HG03571 (cell line): ENCODE measurements around the gene SETBP1.

Experiments
- ATAC-seq: cut with Tn5 transposase; IDR thresholded peaks from one replicate; pipeline ENCODE4 v1.9.1; 2021; ENCODE audit not compliant: unreplicated experiment

SETBP1 gene

DNA sequence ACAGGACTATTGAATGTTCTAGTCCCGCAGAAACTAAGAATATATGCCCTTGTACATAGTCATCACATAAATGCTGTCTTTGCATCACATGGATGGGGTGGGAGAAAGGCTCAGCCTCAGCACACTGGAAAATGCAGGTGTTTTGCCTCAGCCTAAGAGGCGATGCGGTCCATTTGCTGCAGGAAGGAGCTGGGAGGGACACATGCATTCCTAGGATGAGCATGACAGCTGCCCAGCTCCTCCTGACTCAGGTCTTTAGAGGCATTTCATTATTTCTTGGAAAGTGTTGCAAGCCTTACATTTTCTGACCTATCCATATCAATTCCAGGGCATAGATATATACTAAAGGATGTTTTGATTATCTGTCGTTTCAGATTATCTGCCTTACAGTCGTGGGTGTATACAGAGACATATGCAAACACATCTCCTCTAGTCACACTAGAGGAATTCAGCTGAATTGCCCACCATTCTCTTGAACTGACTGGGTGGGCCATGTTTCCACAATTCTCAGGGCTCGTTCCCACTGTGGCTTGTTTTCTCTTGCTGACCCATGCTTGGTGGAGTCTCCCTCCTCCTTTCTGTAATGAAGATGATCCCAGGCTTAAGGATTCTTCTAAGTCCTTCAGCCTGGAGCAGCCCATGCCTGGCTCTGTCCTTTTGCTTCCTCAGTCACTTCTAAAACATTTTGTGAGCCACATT, 156.9 kb downstream of the SETBP1 start:
- no peak for ATAC-seq

- ATAC-seq, result peak; percentile 98
Measured at GRCh38 chr18:44838971-44839666, 158.4 kb downstream of the SETBP1 start.

GRCh38 chr18:44840058-44840790, 159.5 kb downstream of the SETBP1 start:
- ATAC-seq, result no peak

DNA sequence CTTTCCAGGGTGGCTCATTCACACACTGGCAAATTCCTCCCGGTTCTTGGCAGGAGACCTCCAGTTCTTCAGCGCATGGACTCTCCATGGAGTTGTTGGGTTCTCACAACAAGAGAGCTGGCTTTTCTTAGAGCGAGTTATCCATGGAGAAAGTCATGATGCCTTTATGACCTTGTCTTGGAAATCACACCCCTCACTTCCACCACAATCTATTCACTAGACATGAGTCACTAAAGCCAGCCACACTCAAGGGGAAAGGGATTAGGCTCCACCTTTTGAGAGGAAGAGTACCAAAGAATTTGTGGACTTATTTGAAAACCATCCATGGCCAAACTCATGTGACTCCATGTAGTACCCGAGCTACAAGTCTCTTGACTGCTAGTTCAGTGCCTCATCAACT, 160.5 kb downstream of the SETBP1 start:
- ATAC-seq, result no peak

DNA sequence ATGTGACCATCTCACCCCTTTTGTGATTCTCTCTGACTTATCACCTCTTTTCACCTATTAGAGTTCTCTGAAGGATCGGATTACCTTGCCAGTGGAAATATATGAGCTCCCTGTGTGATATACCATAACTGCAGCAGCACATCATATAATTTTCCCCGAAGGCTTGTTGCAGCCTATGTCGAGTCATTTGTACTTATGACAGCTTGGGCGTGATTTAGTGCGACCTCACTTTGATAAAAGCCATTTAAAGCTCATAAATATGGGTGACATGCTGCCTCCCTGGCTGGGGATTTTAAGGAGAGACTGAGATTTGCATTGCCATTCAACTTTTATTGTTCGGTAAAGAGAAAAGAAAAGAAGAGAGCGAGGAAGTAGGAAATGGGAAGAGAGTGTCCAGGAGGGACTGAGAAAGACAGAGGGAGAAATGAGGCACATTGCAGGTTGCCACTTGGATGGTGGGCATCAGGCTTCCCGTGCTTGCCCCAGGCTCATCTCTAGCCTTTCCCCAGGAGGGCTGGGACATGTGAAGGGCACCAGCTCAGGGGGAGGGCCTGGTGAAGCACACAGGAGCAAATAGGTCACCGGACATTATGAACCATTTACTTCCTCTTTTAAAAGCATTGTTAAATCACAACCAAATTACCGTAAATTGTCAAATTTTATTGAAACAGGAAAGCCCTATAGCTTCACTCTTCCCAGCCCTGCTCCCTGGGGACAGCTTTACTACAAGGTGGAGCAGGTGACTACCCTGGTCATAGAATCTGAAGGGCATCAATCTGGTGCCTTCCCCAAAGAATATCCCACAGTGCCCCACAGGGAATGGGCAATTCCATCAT, 161.3 kb downstream of the SETBP1 start:
- no peak for ATAC-seq

DNA sequence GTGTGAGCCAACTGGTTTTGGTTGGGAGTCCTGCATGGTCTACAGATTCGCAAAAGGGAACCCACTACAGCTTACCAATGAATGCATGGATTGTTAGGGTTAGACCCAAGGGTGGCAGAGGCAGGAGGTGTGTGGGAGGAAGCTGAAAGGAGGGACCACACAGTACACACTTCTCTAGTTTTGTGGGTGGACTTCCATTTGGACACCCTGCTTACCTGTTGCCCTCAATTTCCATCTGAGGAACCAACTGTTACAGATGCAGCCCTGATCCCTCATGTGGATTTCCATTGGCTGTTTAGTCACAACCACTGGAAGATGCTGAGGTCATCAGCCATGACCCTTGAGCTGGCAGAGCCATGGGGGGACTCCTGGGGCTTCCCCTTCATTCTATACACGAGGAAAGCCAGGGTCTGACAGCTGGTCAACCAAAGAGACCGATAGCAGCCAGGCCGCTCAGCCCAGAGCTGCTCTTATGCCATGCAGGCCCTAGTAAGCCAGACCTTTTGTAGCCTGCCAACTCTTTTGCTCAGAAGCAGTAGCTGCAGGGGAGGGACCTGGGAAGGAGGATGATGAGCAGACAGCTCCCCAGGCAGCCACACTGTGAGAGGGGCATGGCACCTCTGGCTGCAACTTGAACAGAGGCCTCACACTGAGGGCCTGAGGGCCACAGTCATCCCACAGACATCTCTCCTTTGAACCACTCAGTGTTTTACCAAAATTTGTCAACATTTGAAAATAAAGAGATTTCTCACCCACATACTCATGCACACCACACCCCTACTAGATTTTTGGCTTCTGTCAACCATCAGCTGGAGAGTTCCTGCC, 162.1 kb downstream of the SETBP1 start:
- no peak for ATAC-seq

DNA sequence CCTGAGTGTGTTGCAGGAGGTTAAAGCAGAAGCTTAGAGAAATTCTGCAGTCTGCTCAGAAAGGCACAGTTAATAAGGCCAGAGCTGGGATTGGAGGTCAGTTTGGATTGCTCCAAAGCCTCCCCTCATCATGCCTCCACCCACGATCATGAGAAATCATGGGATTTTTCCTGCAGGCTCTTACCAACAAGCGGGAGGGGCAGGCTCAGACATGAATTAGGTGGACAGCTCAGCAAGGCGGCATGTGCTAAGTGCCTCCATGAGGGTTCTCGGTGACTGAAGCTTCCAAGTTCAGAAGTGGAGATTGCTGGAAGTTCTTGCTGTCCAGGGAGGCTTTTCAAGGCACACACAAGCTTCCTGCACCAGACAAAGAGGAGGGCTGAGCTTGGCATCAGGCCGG, 163.8 kb downstream of the SETBP1 start:
- no peak for ATAC-seq

DNA sequence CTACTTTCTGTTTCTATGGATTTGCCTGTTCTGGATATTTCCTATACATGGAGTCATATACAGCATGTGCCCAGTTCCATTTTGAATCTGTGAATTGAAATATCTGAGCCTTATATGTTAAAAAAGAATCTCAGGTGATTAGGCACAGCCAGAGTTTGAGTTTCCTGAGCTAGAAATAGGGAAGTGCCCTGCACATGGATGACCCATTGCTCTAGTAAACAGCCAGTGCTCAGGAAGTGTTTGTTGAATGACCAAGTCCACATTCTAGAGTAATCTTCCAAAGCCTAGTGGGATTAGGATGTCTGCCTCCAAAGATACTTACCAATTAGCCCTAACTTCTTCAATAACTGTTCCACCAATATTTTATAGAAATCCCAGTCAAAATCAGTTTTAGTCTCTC, 165.8 kb downstream of the SETBP1 start:
- ATAC-seq, result no peak

DNA sequence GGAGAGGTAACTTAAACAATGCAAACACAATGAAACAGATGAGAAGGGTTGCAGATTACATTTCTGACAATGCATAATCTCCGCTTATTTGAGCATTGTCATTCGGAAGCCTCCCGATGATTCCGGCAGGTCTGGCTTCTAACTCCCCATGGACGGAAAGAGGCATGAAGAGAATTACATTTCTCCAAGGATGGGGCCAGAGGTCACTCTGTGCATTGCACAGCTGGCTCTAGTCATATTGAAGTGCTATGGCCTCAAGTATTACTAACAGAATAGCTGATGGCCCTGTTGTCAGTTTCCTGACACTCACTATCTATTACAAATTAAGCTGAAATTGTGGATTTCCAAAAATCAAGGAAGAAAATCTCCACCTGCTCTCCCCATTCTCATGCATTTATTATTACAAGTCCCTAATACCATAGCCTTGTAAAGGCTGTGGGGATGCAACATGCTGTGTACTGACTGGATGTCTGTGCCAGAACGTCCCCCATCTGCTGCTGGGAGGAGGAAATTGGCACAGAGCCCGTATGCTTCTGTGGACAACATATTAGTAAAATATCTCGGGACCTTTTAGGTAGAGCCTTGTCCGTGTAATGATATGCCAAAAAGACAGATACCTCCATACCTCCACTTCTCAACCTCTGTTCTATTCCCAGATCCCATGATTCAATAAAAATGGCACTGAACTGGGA, 168.1 kb downstream of the SETBP1 start:
- ATAC-seq, result no peak

GRCh38 chr18:44849361-44849760, 168.7 kb downstream of the SETBP1 start:
- no peak for ATAC-seq

GRCh38 chr18:44850001-44850400, 169.3 kb downstream of the SETBP1 start:
- ATAC-seq, result no peak

DNA sequence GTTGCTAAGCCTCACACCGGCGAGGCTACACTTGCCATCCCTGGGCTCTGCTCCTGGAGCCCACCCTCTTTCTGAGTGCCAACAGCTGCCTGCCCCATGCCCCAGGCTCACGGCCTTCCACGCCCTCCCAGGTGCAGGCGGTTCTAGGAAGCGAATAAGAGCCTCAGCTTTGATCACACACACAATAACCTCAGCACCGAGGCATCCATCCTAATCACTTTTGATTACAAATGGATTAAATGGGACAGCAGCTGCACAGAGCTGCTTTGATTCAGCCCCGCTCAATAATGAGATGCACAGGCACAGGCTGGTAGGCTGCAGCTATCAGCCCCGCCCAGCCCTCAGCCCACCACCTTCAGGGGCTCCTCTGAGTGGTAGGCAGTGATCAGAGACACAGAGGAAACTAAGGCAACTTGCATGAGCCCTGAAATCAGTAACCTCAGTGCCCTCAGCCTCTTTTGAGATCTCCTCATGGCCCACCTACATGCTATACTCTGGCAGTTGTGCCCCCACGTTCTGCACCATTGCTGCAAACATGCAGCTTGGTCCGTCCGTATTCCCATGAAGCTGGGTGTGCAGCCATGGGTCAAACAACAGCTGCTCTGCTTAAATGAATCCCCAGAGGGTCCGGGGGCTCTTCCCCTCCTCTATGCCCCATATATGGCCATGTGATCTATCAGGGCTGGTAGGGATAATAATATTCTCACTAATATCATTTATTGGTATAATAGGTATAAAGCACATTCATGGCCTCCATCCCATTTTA, 171.4 kb downstream of the SETBP1 start:
- ATAC-seq, result no peak

- no peak for ATAC-seq
Measured at GRCh38 chr18:44852818-44853217, 172.1 kb downstream of the SETBP1 start.

GRCh38 chr18:44853430-44853829, 172.7 kb downstream of the SETBP1 start:
- no peak for ATAC-seq

DNA sequence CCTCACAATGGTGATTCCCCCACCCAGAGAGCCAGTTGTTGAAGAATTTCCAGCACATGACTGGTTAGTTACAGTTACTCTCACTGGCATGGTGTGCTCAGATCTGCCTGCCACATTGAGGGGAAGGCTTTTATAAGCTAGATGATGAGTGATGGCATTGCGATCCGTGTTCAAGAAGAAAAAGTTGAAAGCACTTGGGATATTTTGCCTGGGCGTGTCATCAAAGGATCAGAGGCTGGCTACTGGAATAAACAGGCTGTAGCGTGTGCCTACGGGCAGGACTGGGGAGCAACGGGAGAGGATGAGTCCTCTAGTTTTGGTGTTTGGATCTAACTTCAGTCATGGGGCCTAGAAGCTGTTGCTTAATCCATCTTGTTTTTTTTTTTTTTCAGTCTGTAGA, 175.0 kb downstream of the SETBP1 start:
- ATAC-seq, result no peak

DNA sequence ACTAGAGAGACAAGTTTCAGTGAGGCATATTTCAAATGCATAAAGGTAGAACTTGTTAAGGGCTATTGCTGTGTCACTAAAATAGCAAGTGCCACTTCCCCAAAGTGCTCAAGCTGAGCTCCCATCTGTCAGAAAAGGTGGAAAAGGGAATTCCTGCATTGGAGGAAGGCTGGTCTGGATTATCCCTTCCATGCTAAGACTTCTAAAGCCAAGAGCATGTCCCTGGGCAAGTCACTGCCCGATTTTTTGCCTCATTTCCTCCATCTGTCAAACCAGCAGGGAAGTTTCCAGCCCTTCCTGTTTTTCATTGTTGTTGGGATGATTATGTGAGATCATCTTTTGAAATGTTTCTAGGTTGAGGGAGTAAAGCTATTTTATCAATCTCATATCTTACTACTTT, 175.5 kb downstream of the SETBP1 start:
- no peak for ATAC-seq

DNA sequence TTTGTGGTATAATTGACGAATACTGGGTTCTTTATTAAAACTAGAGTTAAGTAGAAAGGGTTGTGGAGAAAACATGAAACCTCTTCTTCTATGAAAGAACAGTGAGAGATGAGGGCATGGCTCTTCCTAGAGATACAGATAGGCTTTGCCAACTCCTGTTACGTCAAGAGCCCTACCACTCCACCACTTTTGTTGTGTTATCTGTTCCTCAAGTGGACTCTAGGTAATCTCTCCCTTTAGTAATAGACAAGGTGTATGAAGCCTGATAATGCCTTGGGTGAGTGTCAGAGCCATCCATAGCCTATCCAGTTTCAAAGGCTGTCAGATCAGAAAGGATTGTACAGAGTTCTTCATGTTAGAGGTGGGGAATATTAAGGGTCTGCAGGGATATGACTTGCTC, 176.4 kb downstream of the SETBP1 start:
- no peak for ATAC-seq

DNA sequence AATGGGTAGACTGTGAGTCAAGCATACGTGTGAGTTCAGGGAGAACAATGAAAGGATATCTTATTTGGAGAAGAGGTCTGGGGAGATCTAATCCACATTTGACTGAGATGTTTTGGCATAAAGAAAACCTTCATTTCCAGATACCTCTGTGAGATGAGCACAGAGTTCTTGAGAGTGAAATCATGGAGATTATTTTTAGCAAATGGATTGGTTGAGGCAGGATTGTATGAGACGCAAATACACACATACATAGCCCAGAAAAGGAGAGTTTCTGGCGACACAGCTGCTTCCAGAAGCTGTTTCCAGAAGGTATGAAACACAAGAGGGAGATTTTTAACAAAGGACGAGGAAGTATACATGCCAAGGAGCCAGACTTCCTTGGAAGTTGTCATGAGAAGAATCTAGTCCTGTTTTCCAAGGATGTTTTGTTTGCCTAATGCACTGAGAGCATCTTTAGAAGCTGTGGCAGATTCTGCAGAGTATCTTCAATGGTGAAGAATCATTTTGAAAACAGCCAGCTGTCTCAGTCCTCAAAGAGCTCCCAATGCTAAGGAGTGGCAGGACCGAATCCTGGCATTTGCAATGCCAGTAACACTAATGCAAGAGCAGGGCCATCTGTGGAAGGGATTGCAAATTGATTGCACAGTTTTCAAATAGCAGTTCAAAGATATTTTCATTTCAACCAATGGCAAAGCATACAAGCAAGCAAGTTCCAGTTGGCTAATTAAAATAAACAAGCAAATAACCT, 177.2 kb downstream of the SETBP1 start:
- ATAC-seq, result no peak
